Measurements from ENCODE around the gene APBB2. TPM values are rescaled to one million over a fixed set of nuclear protein-coding genes. Genes with fewer than 3 reads are reported as not detected.

Gene APBB2
- total RNA-seq, 1 experiment from 2014 or later: 17.7 TPM

GRCh38 chr4:41209187-41209586, 5.2 kb downstream of the APBB2 start:
- Mint-ChIP-seq H3K27me3 (ENCODE audit: unreplicated experiment) (no peaks in the 10 kb centered on the region), H3K4me1 (ENCODE audit: low read depth, unreplicated experiment) (peaks cover 23% of the 10 kb centered on the region), H3K36me3 (ENCODE audit: insufficient read depth, unreplicated experiment) (peaks cover 11% of the 10 kb centered on the region), H3K27ac (ENCODE audit: unreplicated experiment) (no peak overlapping the region), H3K4me3 (ENCODE audit: low read depth, unreplicated experiment) (no peak overlapping the region), H3K9me3 (ENCODE audit: low read depth, unreplicated experiment) (no peaks in the 10 kb centered on the region)
- CTCF ChIA-PET: no interaction called here
- intact Hi-C loops (cut with micrococcal nuclease; ENCODE audit: unreplicated experiment): no loop called here
- TF ChIP-seq CTCF (IDR thresholded peaks at IDR 0.05; ENCODE audit: unreplicated experiment): no peak
- DNase-seq: no peak
- BruUV-seq (replicated peaks): no TSS peak

- Mint-ChIP-seq H3K9me3 (ENCODE audit: low read depth, unreplicated experiment) (no peaks in the 10 kb centered on the region), H3K4me3 (ENCODE audit: low read depth, unreplicated experiment) (no peak overlapping the region), H3K27ac (ENCODE audit: unreplicated experiment) (no peak overlapping the region), H3K4me1 (ENCODE audit: low read depth, unreplicated experiment) (peaks cover 31% of the 10 kb centered on the region), H3K27me3 (ENCODE audit: unreplicated experiment) (no peaks in the 10 kb centered on the region), H3K36me3 (ENCODE audit: insufficient read depth, unreplicated experiment) (no peaks in the 10 kb centered on the region)
- no TSS peak for BruUV-seq (replicated peaks)
- DNase-seq: no peak
- intact Hi-C loops (cut with micrococcal nuclease; ENCODE audit: unreplicated experiment): no loop called here
- CTCF ChIA-PET: interaction anchor here (0.8 kb wide), 1 partner anchor 299 kb away, joined by 3 read pairs; no protein-coding TSS in a partner anchor
- no peak for TF ChIP-seq CTCF (IDR thresholded peaks at IDR 0.05; ENCODE audit: unreplicated experiment)
Observed at GRCh38 chr4:41207291-41207831, 7.0 kb downstream of the APBB2 start.

DNA sequence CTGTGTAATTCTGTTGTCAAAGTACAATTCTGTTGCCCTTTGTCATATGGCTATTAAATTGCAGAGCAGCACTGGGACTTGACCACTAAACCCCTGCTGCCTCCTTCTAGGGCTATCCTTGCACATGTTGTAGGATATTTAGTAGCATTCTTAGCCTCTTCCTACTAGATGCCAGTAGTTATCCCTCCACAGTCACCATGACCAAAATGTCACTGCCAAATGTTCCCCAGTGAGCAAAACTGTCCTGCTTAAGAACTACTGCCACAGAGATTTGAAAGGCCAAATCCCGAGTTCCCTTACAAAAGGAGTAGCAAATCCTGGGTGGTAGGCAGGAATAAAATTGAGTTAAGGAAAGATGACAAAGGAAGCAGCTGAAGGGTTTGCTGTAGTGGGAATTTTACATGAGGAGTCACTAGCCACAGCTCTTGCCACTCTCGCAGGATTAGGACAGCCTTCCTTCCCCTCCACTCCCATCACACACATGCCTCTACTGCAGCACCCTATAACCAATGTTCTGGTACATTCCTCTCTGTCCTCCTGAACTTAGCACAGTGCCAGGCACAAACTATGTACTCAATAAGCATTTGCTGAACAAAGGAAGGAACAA, 8.4 kb downstream of the APBB2 start:
- Mint-ChIP-seq H3K4me3 (ENCODE audit: low read depth, unreplicated experiment) (no peak overlapping the region), H3K36me3 (ENCODE audit: insufficient read depth, unreplicated experiment) (no peaks in the 10 kb centered on the region), H3K4me1 (ENCODE audit: low read depth, unreplicated experiment) (peaks cover 31% of the 10 kb centered on the region), H3K9me3 (ENCODE audit: low read depth, unreplicated experiment) (no peaks in the 10 kb centered on the region), H3K27me3 (ENCODE audit: unreplicated experiment) (no peaks in the 10 kb centered on the region), H3K27ac (ENCODE audit: unreplicated experiment) (no peak overlapping the region)
- intact Hi-C loops (cut with micrococcal nuclease; ENCODE audit: unreplicated experiment): no loop called here
- CTCF ChIA-PET: interaction anchor here (0.5 kb wide), 1 partner anchor 121 kb away, joined by 3 read pairs; no protein-coding TSS in a partner anchor
- no peak for DNase-seq
- TF ChIP-seq CTCF (IDR thresholded peaks at IDR 0.05; ENCODE audit: unreplicated experiment): no peak
- BruUV-seq (replicated peaks): no TSS peak

DNA sequence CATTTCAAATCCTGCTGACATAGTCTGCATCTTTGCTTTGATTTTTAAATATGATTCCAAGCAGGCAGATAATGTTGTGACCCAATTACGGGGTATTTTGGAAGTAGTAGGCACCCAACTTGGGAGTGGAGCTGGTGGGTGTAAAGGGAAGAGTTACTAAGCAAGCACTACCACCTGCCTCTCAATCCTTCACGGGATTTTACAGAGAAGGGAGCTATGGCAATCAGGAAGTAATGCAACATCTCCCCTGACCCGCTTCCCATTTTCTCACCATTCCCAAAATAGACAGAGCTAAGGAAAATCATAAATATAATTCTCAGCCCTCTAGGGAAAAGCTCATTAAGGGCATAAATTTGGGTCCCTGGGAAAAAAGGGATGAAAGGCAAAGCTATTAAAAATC, 9.2 kb downstream of the APBB2 start:
- TF ChIP-seq CTCF (IDR thresholded peaks at IDR 0.05; ENCODE audit: unreplicated experiment): no peak
- peaks cover 31% of the 10 kb centered on the region for H3K4me1 Mint-ChIP-seq (ENCODE audit: low read depth, unreplicated experiment)
- H3K4me3 Mint-ChIP-seq (ENCODE audit: low read depth, unreplicated experiment): no peak overlapping the region
- no peaks in the 10 kb centered on the region for H3K36me3 Mint-ChIP-seq (ENCODE audit: insufficient read depth, unreplicated experiment)
- CTCF ChIA-PET: interaction anchor here (0.5 to 0.7 kb wide), 3 partner anchors 11 to 203 kb away, joined by 3 to 9 read pairs (median 3); no protein-coding TSS in a partner anchor
- H3K27ac Mint-ChIP-seq (ENCODE audit: unreplicated experiment): no peak overlapping the region
- H3K27me3 Mint-ChIP-seq (ENCODE audit: unreplicated experiment): no peaks in the 10 kb centered on the region
- intact Hi-C loops (cut with micrococcal nuclease; ENCODE audit: unreplicated experiment): no loop called here
- no TSS peak for BruUV-seq (replicated peaks)
- DNase-seq: no peak
- no peaks in the 10 kb centered on the region for H3K9me3 Mint-ChIP-seq (ENCODE audit: low read depth, unreplicated experiment)
